K562 (cell line): ENCODE data around the gene MET.

Experiments
- FOXK1 ChIP-seq: sonication (generic); formaldehyde crosslinking; IDR thresholded peaks from 2 replicates; pipeline ENCODE4 v1.8.0; 2022; ENCODE audit warnings: missing genetic modification reagents, mild to moderate bottlenecking, borderline replicate concordance
- HDGF ChIP-seq: fragments of 450-650 bp; IDR thresholded peaks from 2 replicates; pipeline ENCODE4 v1.6.1; 2016
- MAX ChIP-seq: sonication (generic); formaldehyde crosslinking; IDR thresholded peaks from 2 replicates; pipeline ENCODE4 v1.9.0; 2022; ENCODE audit warnings: mild to moderate bottlenecking, missing genetic modification reagents
- MAZ ChIP-seq, 2 experiments: fragments of 450-650 bp in 1 of 2; sonication (generic) in 1 of 2; formaldehyde crosslinking; IDR thresholded peaks in 1 of 2; conservative IDR thresholded peaks in 1 of 2; 2 replicates each; pipeline versions ENCODE4 v1.4.0 to v1.5.0; 2020; ENCODE audit warnings: mild to moderate bottlenecking in 1 of 2, missing genetic modification reagents in 1 of 2
- MTA2 ChIP-seq: fragments of 450-650 bp; IDR thresholded peaks from 2 replicates; pipeline ENCODE4 v1.6.1; 2016; ENCODE audit warnings: low read depth
- NR3C1 ChIP-seq: sonication (generic); formaldehyde crosslinking; IDR thresholded peaks from 2 replicates; pipeline ENCODE4 v1.8.1; 2022; ENCODE audit warnings: missing genetic modification reagents
- POLR2A ChIP-seq: fragments of 450-650 bp; conservative IDR thresholded peaks from 2 replicates; pipeline ENCODE4 v1.6.1; 2016
- POLR2AphosphoS5 ChIP-seq: IDR thresholded peaks from 2 replicates; pipeline ENCODE4 v1.6.1; 2011; ENCODE audit warnings: mild to moderate bottlenecking, low read depth, low read length, moderate library complexity; ENCODE audit not compliant: control insufficient read depth, insufficient read depth
- RBFOX2 ChIP-seq: fragments of 200-400 bp; formaldehyde crosslinking; IDR thresholded peaks from 2 replicates; pipeline ENCODE4 v1.6.1; 2017; ENCODE audit warnings: low read depth, mild to moderate bottlenecking, low read length, moderate library complexity
- STAT5A ChIP-seq: IDR thresholded peaks from 2 replicates; pipeline ENCODE4 v1.6.1; 2012; ENCODE audit warnings: low read length, inconsistent platforms, borderline replicate concordance
- YY1 ChIP-seq, 3 experiments: IDR thresholded peaks; 2 replicates each; pipeline ENCODE4 v1.6.1; 2011; ENCODE audit warnings: low read length in 2 of 3, mild to moderate bottlenecking in 2 of 3, moderate library complexity in 2 of 3, borderline replicate concordance in 1 of 3, control low read depth in 1 of 3, low read depth in 1 of 3; ENCODE audit not compliant: insufficient read depth in 3 of 3, insufficient replicate concordance in 2 of 3, control insufficient read depth in 1 of 3, insufficient read length in 1 of 3; ENCODE audit errors: extremely low read depth in 1 of 3
- ZMIZ1 ChIP-seq, 2 experiments: fragments of 150-350 bp in 1 of 2; IDR thresholded peaks; 2 replicates each; pipeline ENCODE4 v1.6.1; 2012 to 2016; ENCODE audit warnings: low read depth in 2 of 2, low read length in 2 of 2, mild to moderate bottlenecking in 1 of 2, moderate library complexity in 1 of 2
- TF ChIP-seq, protein P1 (sequence below), 3 experiments: IDR thresholded peaks in 2 of 3; conservative IDR thresholded peaks in 1 of 3; 2 replicates each; pipeline ENCODE4 v1.5.1; 2011 to 2012; ENCODE audit warnings: low read length in 3 of 3, mild to moderate bottlenecking in 3 of 3, control low read depth in 2 of 3, improper control_type of control experiment in 1 of 3, inconsistent platforms in 1 of 3, low read depth in 1 of 3, mixed read lengths in 1 of 3, moderate library complexity in 1 of 3; ENCODE audit not compliant: insufficient read depth in 2 of 3
- TF ChIP-seq, protein P2 (sequence below): sonication (generic); formaldehyde crosslinking; IDR thresholded peaks from 2 replicates; pipeline ENCODE4 v1.8.0; 2022; ENCODE audit warnings: missing genetic modification reagents, mild to moderate bottlenecking, borderline replicate concordance

GRCh38 chr7:116834815-116835504, 163.0 kb downstream of the MET start:
- TF ChIP-seq, protein P1, sequence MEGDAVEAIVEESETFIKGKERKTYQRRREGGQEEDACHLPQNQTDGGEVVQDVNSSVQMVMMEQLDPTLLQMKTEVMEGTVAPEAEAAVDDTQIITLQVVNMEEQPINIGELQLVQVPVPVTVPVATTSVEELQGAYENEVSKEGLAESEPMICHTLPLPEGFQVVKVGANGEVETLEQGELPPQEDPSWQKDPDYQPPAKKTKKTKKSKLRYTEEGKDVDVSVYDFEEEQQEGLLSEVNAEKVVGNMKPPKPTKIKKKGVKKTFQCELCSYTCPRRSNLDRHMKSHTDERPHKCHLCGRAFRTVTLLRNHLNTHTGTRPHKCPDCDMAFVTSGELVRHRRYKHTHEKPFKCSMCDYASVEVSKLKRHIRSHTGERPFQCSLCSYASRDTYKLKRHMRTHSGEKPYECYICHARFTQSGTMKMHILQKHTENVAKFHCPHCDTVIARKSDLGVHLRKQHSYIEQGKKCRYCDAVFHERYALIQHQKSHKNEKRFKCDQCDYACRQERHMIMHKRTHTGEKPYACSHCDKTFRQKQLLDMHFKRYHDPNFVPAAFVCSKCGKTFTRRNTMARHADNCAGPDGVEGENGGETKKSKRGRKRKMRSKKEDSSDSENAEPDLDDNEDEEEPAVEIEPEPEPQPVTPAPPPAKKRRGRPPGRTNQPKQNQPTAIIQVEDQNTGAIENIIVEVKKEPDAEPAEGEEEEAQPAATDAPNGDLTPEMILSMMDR (IDR thresholded peaks at IDR 0.05 in 2 of 3, conservative IDR thresholded peaks at IDR 0.05 in 1 of 3; ENCODE audit: insufficient read depth in 2 of 3, low read depth in 1 of 3, low read length in 3 of 3), result no peak
- no peak for TF ChIP-seq FOXK1
- no peak for TF ChIP-seq STAT5A
- TF ChIP-seq MAZ (CRISPR knock-in tag; conservative IDR thresholded peaks at IDR 0.05 in 1 of 2, IDR thresholded peaks at IDR 0.05 in 1 of 2), result no peak
- no peak for TF ChIP-seq POLR2AphosphoS5
- TF ChIP-seq ZMIZ1 (IDR thresholded peaks at IDR 0.05; ENCODE audit: low read depth in 2 of 2, low read length in 2 of 2), result no peak
- no peak for TF ChIP-seq NR3C1 (CRISPR knock-in tag)
- TF ChIP-seq MAX (CRISPR knock-in tag), result no peak
- no peak for TF ChIP-seq HDGF
- no peak for TF ChIP-seq YY1 (IDR thresholded peaks at IDR 0.05; ENCODE audit: borderline replicate concordance in 1 of 3, control insufficient read depth in 1 of 3, extremely low read depth in 1 of 3, insufficient read depth in 3 of 3, insufficient read length in 1 of 3, insufficient replicate concordance in 2 of 3, low read depth in 1 of 3, low read length in 2 of 3)
- TF ChIP-seq MTA2, result no peak
- TF ChIP-seq POLR2A, result no peak
- TF ChIP-seq, protein P2, sequence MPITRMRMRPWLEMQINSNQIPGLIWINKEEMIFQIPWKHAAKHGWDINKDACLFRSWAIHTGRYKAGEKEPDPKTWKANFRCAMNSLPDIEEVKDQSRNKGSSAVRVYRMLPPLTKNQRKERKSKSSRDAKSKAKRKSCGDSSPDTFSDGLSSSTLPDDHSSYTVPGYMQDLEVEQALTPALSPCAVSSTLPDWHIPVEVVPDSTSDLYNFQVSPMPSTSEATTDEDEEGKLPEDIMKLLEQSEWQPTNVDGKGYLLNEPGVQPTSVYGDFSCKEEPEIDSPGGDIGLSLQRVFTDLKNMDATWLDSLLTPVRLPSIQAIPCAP (CRISPR knock-in tag), result no peak
- TF ChIP-seq RBFOX2, result no peak
